Measurements from ENCODE around the gene RAB33A.
A peak's percentile ranks its signal among the peaks of the same experiment; 100 is the strongest.

RAB33A gene

DNA sequence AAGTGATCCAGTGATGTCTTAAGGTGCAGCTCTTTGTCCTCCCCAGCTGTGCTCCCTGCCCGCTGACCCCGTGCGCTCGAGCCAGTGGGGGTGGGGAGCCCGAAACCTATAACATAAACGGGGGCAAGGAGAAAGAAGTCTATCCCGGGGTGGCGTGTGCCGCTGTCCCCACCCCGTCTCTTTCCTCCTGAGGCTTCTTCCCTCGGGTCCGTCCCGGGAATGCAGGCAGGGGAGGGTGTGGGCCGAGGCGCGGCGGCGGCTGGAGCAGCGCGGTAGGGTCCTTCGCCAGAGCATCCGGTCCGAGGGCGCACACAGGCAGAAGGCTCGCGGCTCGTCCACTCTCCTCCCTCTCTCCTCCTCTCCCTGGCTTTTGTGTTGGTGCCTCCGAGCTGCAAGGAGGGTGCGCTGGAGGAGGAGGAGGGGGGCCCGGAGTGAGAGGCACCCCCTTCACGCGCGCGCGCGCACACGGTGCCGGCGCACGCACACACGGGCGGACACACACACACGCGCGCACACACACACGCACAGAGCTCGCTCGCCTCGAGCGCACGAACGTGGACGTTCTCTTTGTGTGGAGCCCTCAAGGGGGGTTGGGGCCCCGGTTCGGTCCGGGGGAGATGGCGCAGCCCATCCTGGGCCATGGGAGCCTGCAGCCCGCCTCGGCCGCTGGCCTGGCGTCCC is at the start of gene RAB33A:
Gene RAB33A (plus strand): TSS at position 517 of the 681 bp plus-strand sequence. CDS start 101 bp downstream, at position 618.
- no peak for DNase-seq

GRCh38 chrX:130124577-130124976 is 47.2 kb upstream of the RAB33A start:
- no peak for DNase-seq

GRCh38 chrX:130125091-130125874 is 46.5 kb upstream of the RAB33A start:
- no peak for DNase-seq

DNA sequence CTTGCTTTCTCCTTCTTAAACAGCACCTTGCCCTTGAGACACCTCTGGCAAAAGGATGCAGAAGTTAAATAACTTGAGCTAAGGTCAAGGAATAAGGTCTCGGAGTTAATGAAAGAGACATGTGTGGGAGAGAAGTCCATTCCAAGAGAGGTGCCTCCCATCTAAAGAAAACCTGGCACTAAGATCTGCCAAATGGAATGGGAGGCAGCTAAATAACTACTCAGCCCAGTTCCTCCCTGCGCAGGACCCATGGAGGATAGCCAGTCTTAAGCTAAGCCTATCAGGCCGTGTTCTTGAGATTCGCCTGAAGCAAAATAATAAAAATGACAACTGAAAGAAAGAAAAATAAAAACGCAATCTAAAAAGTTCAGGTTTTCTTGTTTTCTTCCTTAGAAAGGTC is 40.8 kb upstream of the RAB33A start:
- no peak for DNase-seq

DNA sequence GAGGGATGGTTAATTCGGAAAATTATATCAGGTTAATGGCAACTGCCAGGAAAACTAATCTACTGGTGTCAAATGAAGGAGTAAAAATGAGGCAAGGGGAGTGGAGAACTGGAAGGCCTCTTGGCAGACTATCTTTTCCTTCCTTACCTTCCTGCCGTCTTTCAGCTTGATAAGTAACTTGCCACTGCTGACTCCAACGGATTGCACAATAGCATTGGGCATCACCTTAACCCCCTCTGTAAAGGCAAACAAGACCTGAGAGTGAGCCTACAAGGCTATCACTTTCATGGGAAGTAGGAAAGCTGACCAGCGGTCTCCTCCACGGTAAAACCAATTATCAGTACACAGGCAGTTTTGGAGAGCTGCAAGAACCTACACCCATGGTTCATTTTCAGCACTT is 35.3 kb upstream of the RAB33A start:
- no peak for DNase-seq

DNA sequence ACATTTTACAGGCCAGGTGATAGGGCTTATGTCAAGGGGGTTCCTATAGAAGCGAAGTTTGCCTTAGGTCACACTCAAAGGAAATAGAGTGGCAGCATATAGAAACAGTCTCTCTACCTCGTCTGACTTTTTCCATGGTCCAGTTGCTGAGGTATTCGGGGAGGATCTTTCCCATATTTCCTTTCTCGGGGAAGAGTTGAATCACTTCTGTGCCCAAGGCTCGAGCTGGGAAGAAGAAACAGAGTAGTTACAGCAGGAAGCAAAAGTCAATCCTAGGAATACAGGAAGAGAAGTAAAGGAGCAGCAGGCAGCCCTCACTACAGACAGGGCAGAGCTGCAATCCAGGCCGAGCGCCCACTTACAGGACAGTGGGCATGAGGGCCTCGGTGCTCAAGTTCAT is 34.8 kb upstream of the RAB33A start:
- no peak for DNase-seq

- no peak for DNase-seq
Observed at GRCh38 chrX:130139474-130140201, 32.1 kb upstream of the RAB33A start.

DNA sequence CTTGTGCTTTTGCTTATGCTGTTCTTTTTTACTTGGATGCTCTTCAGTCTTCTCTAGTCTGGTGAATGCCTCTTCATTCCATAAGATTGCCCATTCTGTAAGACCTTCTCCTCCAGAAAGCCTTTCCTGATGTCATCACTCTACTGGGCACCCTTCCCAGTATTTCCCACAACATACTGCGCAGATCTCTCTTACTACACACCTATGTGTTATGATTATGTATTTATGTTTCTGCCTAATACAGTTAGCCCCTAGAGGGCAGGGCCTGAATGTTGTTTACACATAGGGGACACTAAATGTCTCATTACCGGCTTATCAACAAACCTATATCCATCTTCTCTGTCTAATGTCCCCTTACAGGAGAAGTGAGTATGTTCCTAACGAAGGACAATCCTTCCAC is 27.3 kb upstream of the RAB33A start:
- DNase-seq, result no peak

GRCh38 chrX:130145123-130145522 is 26.6 kb upstream of the RAB33A start:
- DNase-seq, result no peak

DNA sequence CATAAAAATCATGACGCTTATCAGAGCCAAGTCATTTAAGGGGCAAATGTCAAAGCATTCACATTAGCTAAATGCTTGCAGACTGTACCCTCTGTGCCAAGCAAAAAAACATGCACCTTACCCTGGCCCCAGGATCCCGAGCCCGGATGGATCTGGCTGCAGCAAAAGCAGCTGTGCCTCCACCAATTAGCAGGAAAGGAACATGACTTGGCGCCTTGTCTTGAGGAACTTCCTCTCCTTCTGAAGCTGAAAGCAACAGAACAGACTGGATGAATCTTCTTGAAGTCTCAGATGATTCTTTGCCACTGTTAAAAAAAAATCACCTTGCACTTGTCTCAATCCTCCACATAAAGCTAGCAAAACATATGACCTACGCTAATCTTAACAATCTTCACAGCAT is 24.1 kb upstream of the RAB33A start:
- DNase-seq, result no peak

GRCh38 chrX:130155564-130155963 is 16.2 kb upstream of the RAB33A start:
- no peak for DNase-seq

- DNase-seq, result no peak
Observed at GRCh38 chrX:130158311-130158710, 13.5 kb upstream of the RAB33A start.

DNA sequence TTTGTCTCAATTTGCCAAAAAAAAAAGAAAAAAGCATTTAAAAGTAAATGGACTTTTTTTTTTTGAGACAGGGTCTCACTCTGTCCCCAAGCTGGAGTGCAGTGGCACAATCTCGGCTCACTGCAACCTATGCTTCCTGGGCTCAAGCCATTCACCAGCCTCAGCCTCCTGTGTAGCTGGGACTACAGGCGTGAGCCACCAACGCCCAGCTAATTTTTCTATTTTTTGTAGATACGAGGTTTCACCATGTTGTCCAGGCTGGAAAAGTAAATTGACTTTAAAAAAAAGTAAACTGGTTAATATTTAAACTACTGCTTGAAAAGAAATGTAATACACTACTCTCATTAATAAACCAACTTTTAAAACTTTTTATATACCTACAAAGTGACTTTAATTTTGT is 12.0 kb upstream of the RAB33A start:
- no peak for DNase-seq

- no peak for DNase-seq
Observed at GRCh38 chrX:130162094-130162735, 9.5 kb upstream of the RAB33A start.

DNA sequence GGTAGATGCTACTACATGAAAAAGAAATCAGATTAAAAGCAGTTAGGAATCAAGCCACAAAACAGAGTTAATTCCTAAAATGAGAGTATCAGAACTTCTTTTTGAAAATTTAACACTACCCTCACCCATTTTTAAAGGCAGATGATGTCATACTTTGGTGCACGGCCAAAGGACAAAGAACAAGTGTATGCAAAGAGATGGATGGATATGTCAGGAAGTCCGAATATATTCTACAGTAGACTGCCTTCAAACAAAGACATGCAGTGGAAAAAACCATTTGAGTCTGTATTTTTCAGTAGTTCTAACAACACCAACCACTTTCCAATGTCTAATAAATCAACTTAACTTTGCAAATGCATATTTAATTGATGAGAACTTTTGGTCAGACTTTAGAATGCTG is 8.4 kb upstream of the RAB33A start:
- DNase-seq, result no peak

GRCh38 chrX:130165181-130165702 is 6.5 kb upstream of the RAB33A start:
- DNase-seq, result no peak

DNA sequence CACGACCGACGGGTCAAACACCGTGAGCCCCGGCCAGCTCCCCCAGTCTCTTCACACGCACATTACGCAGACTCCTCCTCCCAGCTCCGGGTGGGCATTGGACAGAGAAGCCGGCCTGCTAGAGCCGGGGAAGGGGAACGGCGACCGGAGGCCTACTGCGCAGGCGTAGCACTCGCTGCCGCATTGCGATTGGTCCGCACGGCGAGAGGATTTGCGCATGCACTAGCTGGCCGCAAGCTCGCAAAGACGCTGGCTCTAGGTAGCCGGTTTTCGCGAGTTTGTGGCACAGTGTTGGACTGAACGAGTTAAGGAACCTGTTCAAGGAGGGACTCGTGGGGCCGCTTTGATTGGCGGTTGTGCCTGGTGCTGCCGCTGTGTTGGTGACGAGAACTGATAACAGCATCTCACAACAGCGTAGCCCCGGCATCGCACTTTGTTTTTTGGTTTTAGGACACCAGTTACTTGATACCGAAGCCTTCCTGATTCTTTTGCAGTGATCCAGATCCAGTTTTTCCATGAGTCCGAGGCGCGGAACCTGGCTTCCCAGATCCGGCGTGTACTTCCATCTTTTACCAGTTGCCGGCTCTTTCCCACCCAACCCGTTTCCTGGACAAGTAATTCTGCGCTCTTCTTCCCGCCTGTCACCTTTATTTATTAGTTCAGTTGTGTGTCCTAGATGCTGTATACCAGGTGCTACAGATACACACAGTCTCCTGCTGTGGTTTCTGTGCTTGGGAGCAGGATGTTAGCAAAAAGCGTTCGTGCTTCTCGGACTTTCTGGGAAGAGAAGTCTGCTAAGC is 5.9 kb upstream of the RAB33A start, which contains the start of gene AIFM1:
Gene AIFM1 (minus strand): TSS at position 139 of the 800 bp plus-strand sequence. CDS start 185 bp downstream, outside the sequence.
- peak; percentile 58 for DNase-seq

- no peak for DNase-seq
Observed at GRCh38 chrX:130166503-130166777, 5.3 kb upstream of the RAB33A start.

- no peak for DNase-seq
Observed at GRCh38 chrX:130167040-130167439, 4.7 kb upstream of the RAB33A start.

GRCh38 chrX:130170752-130171445 is 863 bp upstream of the RAB33A start:
- DNase-seq, result no peak

- no peak for DNase-seq
Observed at GRCh38 chrX:130172127-130172845, 524 bp downstream of the RAB33A start.
